AG04450 (cell line): Measurements from ENCODE around the gene TMEM260. TPM values are rescaled to one million over a fixed set of nuclear protein-coding genes. Genes with fewer than 3 reads are reported as not detected.
"Not testable (repeated sequence)": the region's sequence is repeated elsewhere in the genome, so short reads cannot be mapped to it uniquely, and the experiment has no call there.

Experiments
- CTCF ChIA-PET: fragments of 300-600, 350-600 bp; formaldehyde crosslinking; extraction: SDS; loops from one replicate; lab custom pipeline; 2022; ENCODE audit warnings: antibody characterized with exemption, inconsistent platforms; lab: Charles Lee
- POLR2A ChIA-PET: fragments of 350-600 bp; formaldehyde crosslinking; extraction: SDS; loops from one replicate; lab custom pipeline; 2021; ENCODE audit warnings: antibody characterized with exemption, inconsistent platforms; lab: Yijun Ruan, JAX
- DNase-seq: peaks from one replicate; pipeline ENCODE4 v3.0.0-alpha.2; 2011; ENCODE audit warnings: low read depth, low spot score
- H3K27ac ChIP-seq: one replicate; pipeline ENCODE4 v1.5.1; 2012; ENCODE audit warnings: low read depth, low read length, control low read depth
- H3K27me3 ChIP-seq: one replicate; pipeline ENCODE4 v1.6.0; 2012; ENCODE audit warnings: low read length; ENCODE audit not compliant: control insufficient read depth, insufficient read depth
- H3K4me3 ChIP-seq: 2 replicates; pipeline ENCODE4 v1.5.1; 2011; ENCODE audit warnings: mild to moderate bottlenecking, low read depth, low read length, control low read depth
- H3K9me3 ChIP-seq: 2 replicates; pipeline ENCODE4 v1.5.1; 2012; ENCODE audit warnings: low read length; ENCODE audit not compliant: control insufficient read depth, insufficient read depth
- polyA plus RNA-seq: library from polyadenylated mRNA; depleted of rRNA; stranded (reverse); fragments of >200 nt; gene quantifications from 2 replicates; pipeline ENCODE4 v1.2.3, GENCODE V29; 2011
- TF ChIP-seq, protein P1 (sequence below): IDR thresholded peaks from 2 replicates; pipeline ENCODE4 v1.5.1; 2011; ENCODE audit warnings: low read depth, low read length, control low read depth, inconsistent platforms

TMEM260 gene
- polyA plus RNA-seq, 1 experiment = 18.8 TPM

DNA sequence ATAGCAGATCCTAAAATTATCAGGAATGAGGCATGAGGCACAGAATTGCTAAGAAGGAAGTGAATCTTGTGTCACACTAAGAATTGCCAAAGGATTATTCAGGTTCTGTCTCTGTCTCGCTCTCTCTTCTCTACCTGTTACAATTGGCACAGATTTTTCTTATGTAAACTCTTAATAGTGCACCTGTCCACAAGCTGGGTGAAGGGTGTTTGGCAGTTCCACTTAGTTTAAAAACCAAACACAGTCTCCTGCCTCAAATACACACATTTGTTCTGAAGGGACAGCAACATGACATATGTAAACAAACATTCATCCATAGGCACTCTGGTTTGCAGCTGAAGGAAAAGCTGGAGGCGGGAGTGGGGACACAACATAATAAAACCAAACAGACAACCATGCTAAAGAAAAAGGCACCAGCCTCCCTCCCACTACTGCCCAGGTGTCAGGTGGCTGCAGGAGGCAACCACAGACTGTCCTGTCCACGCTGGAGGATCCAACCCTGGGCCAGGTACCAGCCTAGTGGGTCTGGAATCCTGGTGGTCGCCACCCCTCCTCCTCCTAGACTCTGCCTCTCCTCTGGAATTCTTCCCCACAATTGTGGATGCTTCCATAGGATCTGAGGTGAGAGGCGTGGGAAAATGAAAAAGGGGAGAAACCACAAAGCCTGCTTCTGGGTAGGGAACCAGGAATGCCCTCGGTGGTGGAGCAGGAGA is 81.2 kb downstream of the TMEM260 start:
- no peak for DNase-seq
- TF ChIP-seq, protein P1, sequence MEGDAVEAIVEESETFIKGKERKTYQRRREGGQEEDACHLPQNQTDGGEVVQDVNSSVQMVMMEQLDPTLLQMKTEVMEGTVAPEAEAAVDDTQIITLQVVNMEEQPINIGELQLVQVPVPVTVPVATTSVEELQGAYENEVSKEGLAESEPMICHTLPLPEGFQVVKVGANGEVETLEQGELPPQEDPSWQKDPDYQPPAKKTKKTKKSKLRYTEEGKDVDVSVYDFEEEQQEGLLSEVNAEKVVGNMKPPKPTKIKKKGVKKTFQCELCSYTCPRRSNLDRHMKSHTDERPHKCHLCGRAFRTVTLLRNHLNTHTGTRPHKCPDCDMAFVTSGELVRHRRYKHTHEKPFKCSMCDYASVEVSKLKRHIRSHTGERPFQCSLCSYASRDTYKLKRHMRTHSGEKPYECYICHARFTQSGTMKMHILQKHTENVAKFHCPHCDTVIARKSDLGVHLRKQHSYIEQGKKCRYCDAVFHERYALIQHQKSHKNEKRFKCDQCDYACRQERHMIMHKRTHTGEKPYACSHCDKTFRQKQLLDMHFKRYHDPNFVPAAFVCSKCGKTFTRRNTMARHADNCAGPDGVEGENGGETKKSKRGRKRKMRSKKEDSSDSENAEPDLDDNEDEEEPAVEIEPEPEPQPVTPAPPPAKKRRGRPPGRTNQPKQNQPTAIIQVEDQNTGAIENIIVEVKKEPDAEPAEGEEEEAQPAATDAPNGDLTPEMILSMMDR = no peak
- CTCF ChIA-PET = interaction anchor here (0.6 to 2.7 kb wide), 3 partner anchors 30 to 944 kb away, joined by 4 to 10 read pairs (median 6); no protein-coding TSS in a partner anchor
- Histone ChIP-seq H3K9me3 (no peaks in the 10 kb centered on the region), H3K27me3 (no peaks in the 10 kb centered on the region), H3K4me3 (no peak overlapping the region), H3K27ac (no peak overlapping the region)
- POLR2A ChIA-PET = no interaction called here

DNA sequence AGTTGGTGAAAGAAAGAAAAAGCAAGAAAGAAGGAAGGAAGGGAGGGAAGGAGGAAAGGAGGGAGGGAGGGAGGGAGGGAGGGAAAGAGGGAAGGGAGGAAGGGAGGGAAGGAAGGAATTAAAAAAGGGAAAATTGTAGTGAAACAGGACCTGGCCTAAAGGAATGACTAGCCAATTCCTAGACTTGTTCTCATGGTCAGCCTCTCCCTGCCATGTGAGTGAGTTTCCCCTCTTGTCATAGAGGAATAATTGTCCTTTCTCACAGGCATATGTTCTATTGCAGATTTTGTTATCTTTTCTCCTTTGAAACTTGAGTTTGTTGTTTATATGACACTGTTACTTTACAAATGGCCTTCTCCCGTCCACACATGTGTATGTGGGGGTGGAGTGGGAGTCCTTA is 81.9 kb downstream of the TMEM260 start:
- ChIA-PET CTCF (interaction anchor here (0.6 kb wide), 1 partner anchor 945 kb away, joined by 6 read pairs; no protein-coding TSS in a partner anchor), POLR2A (no interaction called here)
- H3K27ac ChIP-seq = no peak overlapping the region
- no peaks in the 10 kb centered on the region for H3K9me3 ChIP-seq
- TF ChIP-seq, protein P1 = no peak
- no peaks in the 10 kb centered on the region for H3K27me3 ChIP-seq
- DNase-seq = no peak
- H3K4me3 ChIP-seq = no peak overlapping the region

DNA sequence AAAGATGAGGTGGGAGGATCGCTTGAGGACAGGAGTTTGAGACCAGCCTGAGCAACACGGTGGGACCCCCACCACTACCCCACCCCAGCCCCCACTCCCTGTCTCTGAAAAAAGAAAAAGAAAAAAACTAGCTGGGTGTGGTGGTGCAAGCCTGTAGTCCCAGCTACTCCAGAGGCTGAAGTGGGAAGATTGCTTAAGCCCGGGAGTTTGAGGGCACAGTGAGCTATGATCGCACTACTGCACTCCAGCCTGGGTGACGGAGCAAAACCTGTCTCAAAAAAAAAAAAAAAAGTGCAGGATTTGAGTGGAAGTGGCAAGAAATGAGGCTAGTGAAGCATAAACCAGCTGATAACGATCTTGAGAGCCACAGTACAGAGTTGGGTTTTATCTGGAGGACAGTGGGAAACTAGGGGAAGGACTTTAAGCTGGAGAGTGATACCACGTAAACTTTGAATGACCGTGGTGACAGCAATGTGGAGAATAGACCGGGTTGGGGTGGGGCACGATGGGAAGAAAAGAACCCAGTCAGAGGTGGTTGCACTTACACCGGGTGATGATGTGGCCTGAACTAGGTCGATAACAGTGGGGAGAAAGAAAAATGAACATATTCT is 85.3 kb downstream of the TMEM260 start:
- H3K27ac ChIP-seq = no peak overlapping the region
- ChIA-PET POLR2A (interaction anchor here (0.7 kb wide), 1 partner anchor 120 kb away, joined by 3 read pairs; no protein-coding TSS in a partner anchor), CTCF (interaction anchor here (0.7 kb wide), 1 partner anchor 402 kb away, joined by 3 read pairs; no protein-coding TSS in a partner anchor)
- TF ChIP-seq, protein P1 = no peak
- H3K4me3 ChIP-seq = no peak overlapping the region
- no peaks in the 10 kb centered on the region for H3K27me3 ChIP-seq
- DNase-seq = no peak
- no peaks in the 10 kb centered on the region for H3K9me3 ChIP-seq

DNA sequence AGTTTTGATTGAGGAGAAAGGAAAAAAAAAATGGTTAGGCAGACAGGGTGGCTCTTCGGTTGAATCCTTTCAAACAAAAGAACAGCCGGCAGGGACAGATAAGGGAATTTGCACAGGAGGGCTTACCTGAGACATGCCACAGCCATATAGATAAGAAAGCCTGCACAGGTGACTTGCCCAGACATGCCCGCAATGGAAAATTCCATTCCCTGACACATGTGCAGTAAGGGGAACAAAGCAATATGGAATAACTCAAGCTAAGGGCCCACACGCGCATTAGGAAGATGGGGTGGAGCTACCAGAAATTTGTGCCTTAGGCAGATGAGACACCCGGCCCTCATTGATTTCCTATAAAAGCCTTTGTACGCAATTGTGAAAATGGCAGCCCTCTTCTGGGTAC is 86.7 kb downstream of the TMEM260 start:
- DNase-seq = no peak
- no peak overlapping the region for H3K27ac ChIP-seq
- ChIA-PET POLR2A (no interaction called here), CTCF (no interaction called here)
- TF ChIP-seq, protein P1 = no peak
- H3K9me3 ChIP-seq = no peaks in the 10 kb centered on the region
- H3K4me3 ChIP-seq = no peak overlapping the region
- H3K27me3 ChIP-seq = no peaks in the 10 kb centered on the region

DNA sequence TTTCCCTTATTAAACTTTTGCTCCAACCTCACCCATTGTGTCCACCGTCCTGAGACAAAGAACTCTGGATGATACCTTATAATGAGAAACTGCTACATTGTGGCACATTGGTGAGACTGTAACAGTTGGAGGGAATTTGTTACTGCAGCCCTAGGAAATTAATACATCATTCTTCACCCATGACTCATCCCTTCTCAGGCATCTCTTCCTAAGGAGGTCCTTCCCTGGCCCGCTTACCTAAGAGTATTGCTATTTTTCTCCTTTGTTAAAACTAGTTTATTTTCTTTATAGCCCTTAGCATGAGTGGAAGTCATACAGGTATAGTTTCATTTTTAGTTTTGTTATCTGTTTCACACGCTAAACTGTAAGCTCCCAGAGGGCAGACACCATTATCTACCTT is 87.1 kb downstream of the TMEM260 start:
- Histone ChIP-seq H3K27ac (no peak overlapping the region), H3K9me3 (no peaks in the 10 kb centered on the region), H3K4me3 (no peak overlapping the region), H3K27me3 (no peaks in the 10 kb centered on the region)
- TF ChIP-seq, protein P1 = no peak
- POLR2A ChIA-PET = no interaction called here
- CTCF ChIA-PET = no interaction called here
- no peak for DNase-seq

DNA sequence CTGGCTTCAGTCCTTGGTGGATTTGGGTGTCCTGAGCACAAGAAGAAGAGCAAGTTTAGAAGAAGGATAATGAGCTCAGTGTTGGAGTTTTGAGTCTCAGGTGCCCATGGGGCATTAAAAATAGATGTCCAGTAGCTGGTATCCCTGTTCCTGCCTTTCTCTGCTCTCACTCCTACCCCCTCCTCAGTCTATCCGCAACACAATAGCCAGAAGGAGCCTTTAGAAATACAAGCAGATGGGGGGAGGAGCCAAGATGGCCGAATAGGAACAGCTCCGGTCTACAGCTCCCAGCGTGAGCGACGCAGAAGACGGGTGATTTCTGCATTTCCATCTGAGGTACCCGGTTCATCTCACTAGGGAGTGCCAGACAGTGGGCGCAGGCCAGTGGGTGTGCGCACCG is 87.7 kb downstream of the TMEM260 start:
- POLR2A ChIA-PET, H3K4me3 ChIP-seq, DNase-seq, H3K27ac ChIP-seq, CTCF ChIA-PET, H3K9me3 ChIP-seq, H3K27me3 ChIP-seq: not testable (repeated sequence)
